HepG2 (cell line): ENCODE measurements around the gene RGS19.
A peak's percentile ranks its signal among the peaks of the same experiment; 100 is the strongest.

Source experiments
- ESRRA ChIP-seq: sonication (generic); formaldehyde crosslinking; IDR thresholded peaks from 2 replicates; pipeline ENCODE4 v1.5.1; 2020; ENCODE audit warnings: mild to moderate bottlenecking, low read depth, missing genetic modification reagents
- GABPA ChIP-seq, 2 experiments: IDR thresholded peaks; 2 replicates each; pipeline ENCODE4 v1.6.1; 2011 to 2016; ENCODE audit warnings: low read depth in 2 of 2, low read length in 1 of 2, missing biosample characterization in 1 of 2, missing genetic modification characterization in 1 of 2
- KAT7 ChIP-seq: IDR thresholded peaks from 2 replicates; pipeline ENCODE4 v1.6.1; 2018; ENCODE audit warnings: borderline replicate concordance, missing compliant biosample characterization
- MXI1 ChIP-seq: IDR thresholded peaks from 3 replicates; pipeline ENCODE4 v1.6.1; 2012; ENCODE audit warnings: low read depth, low read length, inconsistent platforms, borderline replicate concordance
- NFYB ChIP-seq: sonication (generic); formaldehyde crosslinking; IDR thresholded peaks from 2 replicates; pipeline ENCODE4 v1.4.0; 2020; ENCODE audit warnings: missing genetic modification reagents
- RORA ChIP-seq: sonication (generic); formaldehyde crosslinking; IDR thresholded peaks from 2 replicates; pipeline ENCODE4 v1.5.0; 2020; ENCODE audit warnings: mild to moderate bottlenecking, missing genetic modification reagents, moderate library complexity
- SNAI1 ChIP-seq: sonication (generic); formaldehyde crosslinking; IDR thresholded peaks from 2 replicates; pipeline ENCODE4 v1.5.0; 2020; ENCODE audit warnings: mild to moderate bottlenecking, missing genetic modification reagents, borderline replicate concordance
- SRF ChIP-seq: IDR thresholded peaks from 2 replicates; pipeline ENCODE4 v1.6.1; 2011; ENCODE audit warnings: mild to moderate bottlenecking, low read depth, low read length, moderate library complexity
- USF2 ChIP-seq, 2 experiments: sonication (generic) in 1 of 2; formaldehyde crosslinking in 1 of 2; IDR thresholded peaks; 2 replicates each; pipeline versions ENCODE4 v1.5.1 to v1.6.1; 2011 to 2020; ENCODE audit warnings: borderline replicate concordance in 1 of 2, low read depth in 1 of 2, low read length in 1 of 2, mild to moderate bottlenecking in 1 of 2, missing genetic modification reagents in 1 of 2, moderate library complexity in 1 of 2
- ZNF251 ChIP-seq: sonication (generic); formaldehyde crosslinking; IDR thresholded peaks from 2 replicates; pipeline ENCODE4 v1.9.0; 2021; ENCODE audit warnings: mild to moderate bottlenecking, missing genetic modification reagents
- ZNF263 ChIP-seq: sonication (generic); formaldehyde crosslinking; IDR thresholded peaks from 2 replicates; pipeline ENCODE4 v1.4.0; 2020; ENCODE audit warnings: missing genetic modification reagents
- TF ChIP-seq, protein P1 (sequence below): sonication (generic); formaldehyde crosslinking; IDR thresholded peaks from 2 replicates; pipeline ENCODE4 v1.5.0; 2020; ENCODE audit warnings: mild to moderate bottlenecking, missing genetic modification reagents, moderate library complexity

DNA sequence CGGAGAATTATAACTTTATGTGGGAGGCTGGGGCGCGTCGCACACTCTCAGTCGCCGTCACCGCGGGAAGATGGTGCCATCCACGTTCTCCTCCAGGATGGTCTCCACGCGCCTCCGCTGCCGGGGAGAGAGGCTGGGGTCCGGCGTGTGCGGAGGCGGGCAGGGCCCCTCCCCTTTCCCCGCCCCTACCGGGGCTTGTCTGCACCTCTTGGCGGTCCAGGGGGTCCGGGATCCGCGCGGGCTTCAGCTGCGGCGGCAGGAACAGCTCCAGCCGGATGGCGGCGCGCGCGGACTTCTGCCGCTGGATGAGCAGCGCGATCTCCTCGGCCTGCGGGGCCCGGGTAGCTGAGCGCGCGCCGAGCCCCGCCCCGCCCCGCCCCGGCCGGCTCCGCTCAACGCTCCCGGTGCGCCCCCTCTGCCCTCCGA is 4.1 kb upstream of the RGS19 start:
- no peak for TF ChIP-seq ZNF251 (CRISPR knock-in tag)
- no peak for TF ChIP-seq SRF
- no peak; the same call in 1 of the 2 replicates for TF ChIP-seq ZNF263 (CRISPR knock-in tag)
- TF ChIP-seq ESRRA (CRISPR knock-in tag): no peak
- no peak for TF ChIP-seq USF2 (IDR thresholded peaks at IDR 0.05; ENCODE audit: low read depth, low read length)
- TF ChIP-seq USF2 (CRISPR knock-in tag; IDR thresholded peaks at IDR 0.05; ENCODE audit: borderline replicate concordance): no peak
- TF ChIP-seq, protein P1, sequence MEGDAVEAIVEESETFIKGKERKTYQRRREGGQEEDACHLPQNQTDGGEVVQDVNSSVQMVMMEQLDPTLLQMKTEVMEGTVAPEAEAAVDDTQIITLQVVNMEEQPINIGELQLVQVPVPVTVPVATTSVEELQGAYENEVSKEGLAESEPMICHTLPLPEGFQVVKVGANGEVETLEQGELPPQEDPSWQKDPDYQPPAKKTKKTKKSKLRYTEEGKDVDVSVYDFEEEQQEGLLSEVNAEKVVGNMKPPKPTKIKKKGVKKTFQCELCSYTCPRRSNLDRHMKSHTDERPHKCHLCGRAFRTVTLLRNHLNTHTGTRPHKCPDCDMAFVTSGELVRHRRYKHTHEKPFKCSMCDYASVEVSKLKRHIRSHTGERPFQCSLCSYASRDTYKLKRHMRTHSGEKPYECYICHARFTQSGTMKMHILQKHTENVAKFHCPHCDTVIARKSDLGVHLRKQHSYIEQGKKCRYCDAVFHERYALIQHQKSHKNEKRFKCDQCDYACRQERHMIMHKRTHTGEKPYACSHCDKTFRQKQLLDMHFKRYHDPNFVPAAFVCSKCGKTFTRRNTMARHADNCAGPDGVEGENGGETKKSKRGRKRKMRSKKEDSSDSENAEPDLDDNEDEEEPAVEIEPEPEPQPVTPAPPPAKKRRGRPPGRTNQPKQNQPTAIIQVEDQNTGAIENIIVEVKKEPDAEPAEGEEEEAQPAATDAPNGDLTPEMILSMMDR (CRISPR knock-in tag): peak; percentile 90
- no peak for TF ChIP-seq GABPA (IDR thresholded peaks at IDR 0.05; ENCODE audit: low read depth, low read length)
- TF ChIP-seq GABPA (CRISPR knock-in tag; IDR thresholded peaks at IDR 0.05; ENCODE audit: low read depth): no peak
- TF ChIP-seq MXI1: no peak; the same call in 2 of the 3 replicates
- TF ChIP-seq NFYB (CRISPR knock-in tag): no peak
- no peak for TF ChIP-seq RORA
- TF ChIP-seq KAT7: no peak; the same call in 1 of the 2 replicates
- no peak for TF ChIP-seq SNAI1 (CRISPR knock-in tag)
